Muscle of leg (tissue), 11 donors: ENCODE measurements around the gene DHTKD1. TPM values are rescaled to one million over a fixed set of nuclear protein-coding genes. Genes with fewer than 3 reads are reported as not detected.
"Not testable (repeated sequence)": the region's sequence is repeated elsewhere in the genome, so short reads cannot be mapped to it uniquely, and the experiment has no call there.

Experiments used
- DNase-seq: peaks from one replicate; pipeline ENCODE4 v3.0.0; 2013
- H3K27ac ChIP-seq: one replicate; pipeline ENCODE4 v1.5.1; 2013; ENCODE audit warnings: mild to moderate bottlenecking, low read length, control low read depth
- H3K27me3 ChIP-seq: one replicate; pipeline ENCODE4 v1.6.1; 2013; ENCODE audit warnings: low read length; ENCODE audit not compliant: control insufficient read depth, insufficient read depth
- H3K36me3 ChIP-seq: one replicate; pipeline ENCODE4 v1.6.1; 2013; ENCODE audit warnings: low read length; ENCODE audit not compliant: control insufficient read depth, insufficient read depth
- H3K4me1 ChIP-seq: one replicate; pipeline ENCODE4 v1.6.1; 2013; ENCODE audit warnings: low read length; ENCODE audit not compliant: control insufficient read depth, insufficient read depth
- H3K4me3 ChIP-seq: one replicate; pipeline ENCODE4 v1.5.1; 2013; ENCODE audit warnings: low read length, control low read depth
- H3K9me3 ChIP-seq: replicated peaks from 2 replicates; pipeline ENCODE4 v1.6.1; 2013; ENCODE audit warnings: low read depth, low read length; ENCODE audit not compliant: control insufficient read depth
- WGBS: methylation state at CpG from one replicate; pipeline ENCODE4 v1.1.5; 2013; ENCODE audit warnings: missing lambda C conversion rate; ENCODE audit not compliant: insufficient coverage; 5-methylcytosine and 5-hydroxymethylcytosine counted together
- polyA plus RNA-seq, 8 donors: library from polyadenylated mRNA; unstranded; fragments of 120-200 nt; gene quantifications; one replicate each; pipeline versions ENCODE4 v1.2.1 to v1.2.3, GENCODE V29; 2013; ENCODE audit warnings: inconsistent platforms in 1 of 8, low replicate concordance in 1 of 8; ENCODE audit not compliant: insufficient read length in 8 of 8, insufficient read depth in 1 of 8
- total RNA-seq: library from RNA; stranded (reverse); fragments of 120-200 nt; gene quantifications from one replicate; pipeline ENCODE4 v1.2.4, GENCODE V29; 2013

DHTKD1 gene
- total and polyA plus RNA-seq, 9 donors: 9.0 to 14.9 (median 10.3) TPM

GRCh38 chr10:12061124-12061523 lies 7.6 kb upstream of the DHTKD1 start:
- no peaks in the 10 kb centered on the region for H3K9me3 ChIP-seq
- H3K27ac ChIP-seq: no peak overlapping the region
- H3K27me3 ChIP-seq: no peaks in the 10 kb centered on the region
- H3K4me3 ChIP-seq: no peak overlapping the region
- no peaks in the 10 kb centered on the region for H3K36me3 ChIP-seq
- 87% methylated on average over 3 of the region's 4 CpGs for WGBS
- no peak for DNase-seq
- no peaks in the 10 kb centered on the region for H3K4me1 ChIP-seq

GRCh38 chr10:12062754-12063482 lies 5.8 kb upstream of the DHTKD1 start:
- H3K4me3 ChIP-seq: no peak overlapping the region
- WGBS: 66% methylated on average over 7 of the region's 14 CpGs
- H3K4me1 ChIP-seq: no peaks in the 10 kb centered on the region

GRCh38 chr10:12063483-12063818 lies 5.3 kb upstream of the DHTKD1 start:
- no peaks in the 10 kb centered on the region for H3K4me1 ChIP-seq
- WGBS: no CpG with 5 or more reads among the region's 3 CpGs
- H3K27me3 ChIP-seq: no peaks in the 10 kb centered on the region

More at GRCh38 chr10:12062754-12063482, 5.8 kb upstream of the DHTKD1 start:
- no peak overlapping the region for H3K27ac ChIP-seq
- H3K27me3 ChIP-seq: no peaks in the 10 kb centered on the region
- H3K36me3 ChIP-seq: no peaks in the 10 kb centered on the region
- DNase-seq: no peak
- H3K9me3 ChIP-seq: no peaks in the 10 kb centered on the region

GRCh38 chr10:12067336-12067735 lies 1.4 kb upstream of the DHTKD1 start:
- H3K4me1 ChIP-seq: peaks cover 7% of the 10 kb centered on the region
- H3K4me3 ChIP-seq: no peak overlapping the region
- H3K27ac ChIP-seq: no peak overlapping the region
- WGBS: no CpG with 5 or more reads among the region's 2 CpGs
- H3K36me3 ChIP-seq: no peaks in the 10 kb centered on the region
- no peaks in the 10 kb centered on the region for H3K27me3 ChIP-seq
- H3K9me3 ChIP-seq: no peaks in the 10 kb centered on the region
- DNase-seq: no peak

More at GRCh38 chr10:12063483-12063818, 5.3 kb upstream of the DHTKD1 start:
- Histone ChIP-seq H3K4me3 (no peak overlapping the region), H3K9me3 (no peaks in the 10 kb centered on the region), H3K27ac (no peak overlapping the region), H3K36me3 (no peaks in the 10 kb centered on the region)
- DNase-seq: no peak

GRCh38 chr10:12071441-12071840 lies 2.7 kb downstream of the DHTKD1 start:
- 83% methylated on average over 5 of the region's 15 CpGs for WGBS
- not testable (repeated sequence) for H3K4me3 ChIP-seq, H3K9me3 ChIP-seq, H3K27me3 ChIP-seq, H3K4me1 ChIP-seq, DNase-seq, H3K27ac ChIP-seq, H3K36me3 ChIP-seq

- no peak overlapping the region for H3K4me3 ChIP-seq
- 80% methylated on average over 2 of the region's 4 CpGs for WGBS
These were observed 4.8 kb downstream of the DHTKD1 start for GRCh38 chr10:12073526-12073925.

GRCh38 chr10:12077580-12078180 lies 8.9 kb downstream of the DHTKD1 start:
- no peaks in the 10 kb centered on the region for H3K4me1 ChIP-seq
- no peaks in the 10 kb centered on the region for H3K27me3 ChIP-seq
- H3K36me3 ChIP-seq: peaks cover 10% of the 10 kb centered on the region
- H3K27ac ChIP-seq: no peak overlapping the region
- no peaks in the 10 kb centered on the region for H3K9me3 ChIP-seq
- WGBS: 75% methylated on average over 8 of the region's 9 CpGs
- no peak overlapping the region for H3K4me3 ChIP-seq
- no peak for DNase-seq

More at GRCh38 chr10:12073526-12073925, 4.8 kb downstream of the DHTKD1 start:
- H3K36me3 ChIP-seq: no peaks in the 10 kb centered on the region
- H3K27ac ChIP-seq: no peak overlapping the region
- H3K4me1 ChIP-seq: peaks cover 7% of the 10 kb centered on the region
- DNase-seq: no peak
- no peaks in the 10 kb centered on the region for H3K27me3 ChIP-seq
- no peaks in the 10 kb centered on the region for H3K9me3 ChIP-seq

- 83% methylated on average over 6 of the region's 8 CpGs for WGBS
- Histone ChIP-seq H3K36me3 (peaks cover 24% of the 10 kb centered on the region), H3K9me3 (no peaks in the 10 kb centered on the region), H3K4me1 (no peaks in the 10 kb centered on the region), H3K27me3 (no peaks in the 10 kb centered on the region), H3K4me3 (no peak overlapping the region), H3K27ac (no peak overlapping the region)
- no peak for DNase-seq
These were observed 12.7 kb downstream of the DHTKD1 start for GRCh38 chr10:12081470-12081869.

GRCh38 chr10:12081879-12082557 lies 13.3 kb downstream of the DHTKD1 start:
- no peak overlapping the region for H3K27ac ChIP-seq
- H3K27me3 ChIP-seq: no peaks in the 10 kb centered on the region
- H3K4me3 ChIP-seq: no peak overlapping the region
- DNase-seq: no peak
- no CpG with 5 or more reads among the region's 6 CpGs for WGBS
- H3K9me3 ChIP-seq: no peaks in the 10 kb centered on the region
- peaks cover 30% of the 10 kb centered on the region for H3K36me3 ChIP-seq
- H3K4me1 ChIP-seq: no peaks in the 10 kb centered on the region

GRCh38 chr10:12088919-12089318 lies 20.2 kb downstream of the DHTKD1 start:
- no peaks in the 10 kb centered on the region for H3K27me3 ChIP-seq
- DNase-seq: no peak
- 91% methylated on average over 14 of the region's 14 CpGs for WGBS
- peaks cover 52% of the 10 kb centered on the region for H3K36me3 ChIP-seq
- H3K9me3 ChIP-seq: no peaks in the 10 kb centered on the region
- H3K4me1 ChIP-seq: no peaks in the 10 kb centered on the region
- no peak overlapping the region for H3K27ac ChIP-seq
- no peak overlapping the region for H3K4me3 ChIP-seq
